COLO829 (cell line): ENCODE results near the gene ARHGEF28.
A peak's percentile ranks its signal among the peaks of the same experiment; 100 is the strongest.

Source experiments
- DNase-seq: peaks from one replicate; pipeline ENCODE4 v3.0.0; 2012; ENCODE audit warnings: low spot score

ARHGEF28 gene

GRCh38 chr5:73777192-73777591 lies 151.2 kb downstream of the ARHGEF28 start:
- no peak for DNase-seq

GRCh38 chr5:73780302-73781080 lies 154.5 kb downstream of the ARHGEF28 start:
- DNase-seq, result no peak

- DNase-seq, result no peak
These were observed 155.2 kb downstream of the ARHGEF28 start for GRCh38 chr5:73781107-73781768.

- DNase-seq, result peak; percentile 13
These were observed 157.8 kb downstream of the ARHGEF28 start for GRCh38 chr5:73783828-73784227.

- no peak for DNase-seq
These were observed 160.2 kb downstream of the ARHGEF28 start for GRCh38 chr5:73786043-73786831.

- no peak for DNase-seq
These were observed 163.9 kb downstream of the ARHGEF28 start for GRCh38 chr5:73789851-73790281.

GRCh38 chr5:73791389-73791788 lies 165.4 kb downstream of the ARHGEF28 start:
- DNase-seq, result no peak

- DNase-seq, result peak; percentile 28
These were observed 166.8 kb downstream of the ARHGEF28 start for GRCh38 chr5:73792687-73793320.

GRCh38 chr5:73793911-73794310 lies 167.9 kb downstream of the ARHGEF28 start:
- no peak for DNase-seq

- DNase-seq, result peak; percentile 31
These were observed 170.5 kb downstream of the ARHGEF28 start for GRCh38 chr5:73796164-73797131.

GRCh38 chr5:73797132-73797510 lies 171.1 kb downstream of the ARHGEF28 start:
- peak; percentile 29 for DNase-seq

GRCh38 chr5:73799401-73799972 lies 173.5 kb downstream of the ARHGEF28 start:
- DNase-seq, result no peak

- no peak for DNase-seq
These were observed 175.7 kb downstream of the ARHGEF28 start for GRCh38 chr5:73801686-73802085.

GRCh38 chr5:73805449-73805848 lies 179.5 kb downstream of the ARHGEF28 start:
- DNase-seq, result no peak

GRCh38 chr5:73808911-73809310 lies 182.9 kb downstream of the ARHGEF28 start:
- no peak for DNase-seq

GRCh38 chr5:73810429-73810828 lies 184.4 kb downstream of the ARHGEF28 start:
- no peak for DNase-seq

GRCh38 chr5:73812457-73812856 lies 186.5 kb downstream of the ARHGEF28 start:
- DNase-seq, result no peak

- no peak for DNase-seq
These were observed 187.1 kb downstream of the ARHGEF28 start for GRCh38 chr5:73812962-73813588.

GRCh38 chr5:73814233-73814846 lies 188.3 kb downstream of the ARHGEF28 start:
- no peak for DNase-seq

- no peak for DNase-seq
These were observed 189.6 kb downstream of the ARHGEF28 start for GRCh38 chr5:73815631-73816030.
